NOMO-1 treated with dmso at 0.1 percent for 144 hours (cell line): Measurements from ENCODE around the gene AKIRIN2.
A peak's percentile ranks its signal among the peaks of the same experiment; 100 is the strongest.
"Not testable (repeated sequence)": the region's sequence is repeated elsewhere in the genome, so short reads cannot be mapped to it uniquely, and the experiment has no call there.

Experiments used
- DNase-seq: peaks from one replicate; lab custom pipeline; 2025; ENCODE audit not compliant: unreplicated experiment; lab: John Stamatoyannopoulos, UW

Gene AKIRIN2

GRCh38 chr6:87690441-87690840 lies 11.6 kb downstream of the AKIRIN2 start:
- DNase-seq, result no peak

GRCh38 chr6:87687893-87688292 lies 14.1 kb downstream of the AKIRIN2 start:
- not testable (repeated sequence) for DNase-seq

DNA sequence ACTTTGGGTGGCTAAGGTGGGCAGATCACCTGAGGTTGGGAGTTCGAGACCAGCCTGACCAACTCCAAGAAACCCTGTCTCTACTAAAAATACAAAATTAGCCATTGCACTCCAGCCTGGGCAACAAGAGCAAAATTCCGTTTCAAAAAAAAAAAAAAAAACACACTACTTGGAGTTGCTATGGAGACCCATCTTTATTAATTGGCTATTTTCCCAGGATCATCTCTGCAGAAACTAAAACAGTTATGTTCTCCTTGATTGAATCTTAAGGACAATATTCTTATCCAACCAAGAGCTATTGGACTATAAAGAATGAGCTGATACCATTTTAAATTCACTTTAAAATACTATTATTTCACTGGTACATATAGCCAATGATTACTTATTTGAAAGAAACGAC lies 14.7 kb downstream of the AKIRIN2 start:
- DNase-seq, result no peak

- not testable (repeated sequence) for DNase-seq
Measured at GRCh38 chr6:87686636-87687205, 15.3 kb downstream of the AKIRIN2 start.

GRCh38 chr6:87684895-87685654 lies 17.0 kb downstream of the AKIRIN2 start:
- no peak for DNase-seq

- no peak for DNase-seq
Measured at GRCh38 chr6:87683890-87684289, 18.1 kb downstream of the AKIRIN2 start.

DNA sequence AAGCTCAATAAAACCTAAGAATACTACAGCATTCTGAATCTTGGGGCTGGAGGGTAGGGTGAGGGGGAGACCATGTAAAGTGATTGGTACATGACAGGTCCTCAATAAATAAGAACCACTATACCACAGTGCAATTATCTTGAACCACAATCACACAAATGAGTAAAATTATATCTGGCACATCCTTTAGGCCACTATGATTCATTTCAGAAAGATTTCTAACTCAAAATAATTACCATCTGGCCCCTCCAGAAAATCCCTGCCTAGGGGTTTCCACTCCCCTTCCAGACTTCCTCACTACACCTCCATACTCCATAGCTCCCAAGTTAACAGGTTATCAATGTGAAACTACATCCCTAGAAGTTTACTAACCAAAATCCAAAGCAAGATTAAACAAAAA lies 19.7 kb downstream of the AKIRIN2 start:
- no peak for DNase-seq

DNA sequence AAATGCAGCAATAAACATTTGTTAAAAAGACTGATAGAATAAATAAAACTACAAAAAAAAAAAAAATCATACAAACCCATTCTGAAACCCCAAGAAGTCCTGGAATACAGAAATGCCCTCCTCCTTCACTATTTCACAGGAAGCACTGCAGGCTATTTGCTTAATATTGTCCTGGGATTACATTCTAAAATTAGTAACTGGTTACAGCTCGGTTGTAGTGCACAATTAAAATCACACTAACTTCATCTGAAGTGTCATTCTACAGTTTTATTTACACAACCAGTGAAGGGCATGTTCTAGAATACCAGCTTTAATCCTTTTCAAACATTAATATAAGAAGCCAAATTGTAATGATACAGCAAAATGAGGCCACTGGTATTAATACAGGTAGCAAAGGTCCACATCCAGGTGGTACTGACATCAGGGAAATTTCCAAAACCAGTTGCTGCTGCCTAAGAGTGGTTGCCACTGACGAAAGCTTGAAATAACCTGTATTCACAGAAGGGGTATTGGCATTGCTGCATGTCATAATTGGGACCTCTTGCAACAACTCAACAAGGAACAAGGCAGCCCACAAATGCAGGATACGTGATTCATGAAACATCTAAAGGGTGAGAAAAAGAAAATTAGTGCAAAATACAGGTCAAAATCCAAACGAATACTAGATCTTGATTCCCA lies 26.9 kb downstream of the AKIRIN2 start:
- DNase-seq, result no peak

DNA sequence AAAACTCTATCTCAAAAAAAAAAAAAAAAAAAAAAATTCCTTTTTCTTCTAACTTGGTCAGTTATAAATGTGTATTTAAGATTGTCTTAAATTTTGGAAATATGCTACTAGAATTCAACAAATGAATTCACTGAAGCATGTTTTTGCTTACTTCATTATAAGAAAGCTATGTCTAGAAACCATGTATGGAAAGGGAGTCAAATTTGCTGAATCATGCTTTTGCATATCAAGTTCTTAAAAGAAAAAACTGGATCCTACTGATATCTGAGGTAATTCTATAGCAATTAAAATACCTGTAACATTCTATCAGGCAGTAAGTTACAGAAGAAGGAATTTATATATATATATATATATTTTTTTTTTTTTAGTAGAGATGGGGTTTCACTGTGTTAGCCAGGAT lies 27.7 kb downstream of the AKIRIN2 start:
- DNase-seq, result no peak

DNA sequence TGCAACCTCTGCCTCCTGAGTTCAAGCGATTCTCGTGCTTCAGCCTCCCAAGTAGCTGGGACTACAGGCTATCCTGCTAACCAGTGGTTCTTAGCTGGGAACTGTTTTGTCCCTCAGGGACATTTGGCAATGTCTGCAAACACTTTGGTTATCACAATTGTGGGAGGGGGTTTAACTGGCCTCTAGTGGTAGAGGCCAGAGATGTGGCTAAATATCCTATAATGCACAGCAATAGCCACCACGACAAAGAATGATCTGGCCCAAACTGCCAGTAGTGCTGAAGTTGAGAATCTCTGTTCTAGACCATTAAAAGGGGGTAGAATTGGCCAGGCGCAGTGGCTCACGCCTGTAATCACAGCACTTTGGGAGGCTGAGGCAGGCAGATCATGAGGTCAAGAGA lies 28.8 kb downstream of the AKIRIN2 start:
- DNase-seq, result no peak

DNA sequence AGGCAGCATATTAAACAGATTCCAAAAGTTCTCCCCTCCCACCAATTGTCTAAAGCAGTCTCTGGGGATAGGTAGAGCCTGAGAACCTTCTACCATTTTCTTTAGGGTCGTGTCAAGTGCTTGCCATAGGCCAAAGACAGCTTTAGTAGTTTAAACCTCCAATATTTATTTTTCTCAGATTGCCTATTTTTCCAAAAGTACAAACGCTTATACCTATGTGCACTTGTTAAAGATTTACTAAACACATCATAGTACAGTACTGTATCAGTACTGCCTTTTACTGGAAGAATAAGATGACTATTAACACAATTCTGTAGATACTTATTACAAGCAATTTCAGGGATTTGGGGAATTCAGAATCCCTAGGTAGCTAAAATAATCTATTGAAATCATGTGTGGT lies 29.4 kb downstream of the AKIRIN2 start:
- DNase-seq, result no peak

- DNase-seq, result peak; percentile 43
Measured at GRCh38 chr6:87671555-87672029, 30.4 kb downstream of the AKIRIN2 start.

DNA sequence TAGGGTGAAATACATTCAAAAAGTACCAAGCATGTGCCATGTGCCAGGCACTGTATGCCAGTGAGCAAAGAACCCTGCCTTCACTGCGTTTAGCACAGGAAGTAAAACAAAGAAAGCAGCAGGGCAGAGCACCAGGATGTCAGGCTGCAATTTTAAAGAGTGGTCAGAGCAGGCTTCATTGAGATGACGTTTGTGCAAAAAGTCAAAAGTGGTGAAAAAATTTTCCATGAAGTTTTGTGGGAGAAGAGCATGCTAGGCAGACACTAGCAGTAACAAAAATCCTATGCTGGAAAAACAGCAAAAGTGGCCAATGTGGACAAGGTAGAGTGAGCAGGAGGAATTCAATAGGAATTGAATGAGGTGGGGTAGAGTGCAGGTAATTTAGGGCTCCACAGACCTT lies 31.3 kb downstream of the AKIRIN2 start:
- no peak for DNase-seq

DNA sequence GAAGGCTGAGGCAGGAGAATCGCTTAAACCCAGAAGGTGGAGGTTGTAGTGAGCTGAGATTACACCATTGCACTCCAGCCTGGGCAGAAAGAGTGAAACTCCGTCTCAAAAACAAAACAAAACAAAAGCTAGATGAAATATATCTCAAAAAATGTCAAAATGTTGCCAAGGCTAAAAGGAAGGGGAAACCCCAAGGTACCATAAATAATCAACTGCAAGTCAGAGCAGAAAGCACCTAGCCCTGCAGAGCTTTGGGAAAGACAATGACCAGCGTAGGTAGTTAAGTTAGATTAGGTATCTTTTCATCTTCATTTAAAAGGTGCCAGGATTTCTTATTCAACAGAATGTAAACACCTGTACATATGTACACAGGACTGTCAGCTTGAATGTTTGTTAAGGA lies 33.0 kb downstream of the AKIRIN2 start:
- no peak for DNase-seq

DNA sequence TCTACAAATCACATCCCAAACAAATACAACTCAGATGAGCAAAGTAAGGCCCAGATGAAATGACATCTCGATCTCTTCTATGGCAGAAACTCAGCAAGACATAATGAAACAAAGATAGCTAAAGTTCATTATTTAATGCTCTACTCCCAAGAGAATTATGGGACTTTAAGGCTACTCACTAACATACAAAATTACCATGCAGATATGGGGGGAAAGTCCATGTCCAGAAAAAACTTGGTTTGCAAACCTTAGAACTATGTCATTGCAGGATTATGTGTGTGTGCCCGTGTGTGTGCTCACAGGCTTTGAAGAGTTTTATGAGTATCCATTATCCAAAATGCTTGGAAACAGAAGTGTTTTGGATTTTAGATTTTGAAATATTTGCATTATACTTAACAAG lies 34.0 kb downstream of the AKIRIN2 start:
- no peak for DNase-seq

DNA sequence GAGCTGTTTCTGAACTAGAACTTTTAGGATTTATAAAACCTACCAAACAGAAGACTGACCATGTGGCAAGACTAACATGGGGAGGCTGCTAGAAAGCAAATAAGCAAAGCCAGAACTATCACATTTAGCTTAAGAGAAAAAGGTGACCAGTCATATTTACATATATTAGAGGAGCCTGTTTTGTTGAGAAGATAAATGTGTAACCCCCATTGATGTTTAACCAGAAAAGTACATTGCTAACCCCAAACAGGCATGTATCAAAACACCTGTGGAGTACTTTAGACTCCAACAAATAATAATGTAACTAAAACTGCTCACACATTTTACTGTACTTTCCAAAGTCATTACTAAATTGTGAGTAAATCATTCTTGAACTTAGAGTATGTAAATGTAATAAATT lies 35.0 kb downstream of the AKIRIN2 start:
- no peak for DNase-seq

- no peak for DNase-seq
Measured at GRCh38 chr6:87664921-87665485, 37.0 kb downstream of the AKIRIN2 start.

DNA sequence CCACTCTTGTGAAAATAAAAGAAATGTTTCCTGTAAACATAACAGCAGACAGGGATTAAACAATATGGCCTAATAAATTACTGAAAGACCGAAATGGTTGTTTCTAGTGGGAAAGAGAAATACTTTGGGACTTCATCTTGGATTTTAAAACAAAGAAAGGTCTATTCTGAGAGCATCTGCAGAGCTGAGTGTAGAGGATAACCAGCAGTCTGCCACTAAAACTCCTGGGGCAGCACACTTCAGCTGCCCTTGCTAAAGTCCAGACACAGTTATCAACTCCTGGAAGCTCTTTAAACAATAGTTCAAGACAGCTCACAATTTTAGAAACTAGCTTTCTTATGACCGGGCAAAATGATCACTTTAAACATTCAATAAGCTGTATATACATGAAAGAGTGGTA lies 38.6 kb downstream of the AKIRIN2 start:
- no peak for DNase-seq

- DNase-seq, result no peak
Measured at GRCh38 chr6:87661503-87661902, 40.5 kb downstream of the AKIRIN2 start.

DNA sequence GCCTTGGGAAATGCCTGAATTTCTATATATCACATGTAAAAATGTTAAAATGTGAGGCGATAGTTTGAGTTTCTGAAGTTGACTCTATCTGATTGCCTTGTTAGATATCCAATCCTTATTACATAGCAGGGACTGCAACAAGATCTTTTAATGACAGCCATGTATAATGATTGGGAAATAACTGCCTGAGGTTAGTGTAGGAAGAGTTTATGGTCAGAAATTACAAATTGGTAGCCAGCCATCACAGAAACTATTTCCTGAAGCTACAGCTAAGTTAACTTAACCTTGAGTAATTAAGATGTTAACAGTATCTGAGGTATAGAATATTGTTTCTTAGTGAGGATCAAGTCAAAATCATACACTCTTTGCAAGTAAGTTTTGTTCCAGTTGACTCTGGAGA lies 41.0 kb downstream of the AKIRIN2 start:
- DNase-seq, result peak; percentile 5

- DNase-seq, result no peak
Measured at GRCh38 chr6:87660226-87660911, 41.7 kb downstream of the AKIRIN2 start.
